Transverse colon (tissue), 4 donors: ENCODE data around the gene COTL1. TPM values are rescaled to one million over a fixed set of nuclear protein-coding genes. Genes with fewer than 3 reads are reported as not detected.

Experiments
- DNase-seq: peaks from one replicate; pipeline ENCODE4 v3.0.0-alpha.2; 2019
- H3K27ac ChIP-seq, 4 donors: fragments of 200-600 bp; sonication (generic); 2 replicates each; pipeline ENCODE4 v1.5.1; 2016 to 2018; ENCODE audit warnings: inconsistent platforms in 4 of 4
- H3K27me3 ChIP-seq: fragments of 200-600 bp; sonication (generic); 2 replicates; pipeline ENCODE4 v1.5.1; 2017; ENCODE audit warnings: inconsistent platforms
- H3K36me3 ChIP-seq, 4 donors: fragments of 200-600 bp; sonication (generic); 2 replicates each; pipeline ENCODE4 v1.5.1; 2017 to 2019; ENCODE audit warnings: inconsistent platforms in 4 of 4
- H3K4me1 ChIP-seq, 4 donors: fragments of 200-600 bp; sonication (generic); 2 replicates each; pipeline ENCODE4 v1.5.1; 2017 to 2020; ENCODE audit warnings: inconsistent platforms in 4 of 4
- H3K4me3 ChIP-seq, 4 donors: fragments of 200-600 bp; sonication (generic); 1 replicate in 1 of 4; 2 replicates in 3 of 4; pipeline versions ENCODE4 v1.5.1 to v1.6.1; 2017 to 2019; ENCODE audit warnings: inconsistent platforms in 4 of 4
- H3K9me3 ChIP-seq, 2 donors: fragments of 200-600 bp; sonication (generic); 2 replicates each; pipeline ENCODE4 v1.5.1; 2017 to 2019; ENCODE audit warnings: inconsistent platforms in 2 of 2
- CTCF ChIP-seq, 5 experiments: fragments of 200-600 bp in 3 of 5; fragments of 450-650 bp in 2 of 5; sonication (generic) in 3 of 5; IDR thresholded peaks; 1 replicate in 2 of 5; 2 replicates in 3 of 5; pipeline ENCODE4 v1.5.1; 2016 to 2017; ENCODE audit warnings: antibody characterized with exemption in 5 of 5, inconsistent platforms in 3 of 5, mild to moderate bottlenecking in 2 of 5, moderate library complexity in 1 of 5
- EP300 ChIP-seq: sonication (generic); formaldehyde crosslinking; IDR thresholded peaks from one replicate; pipeline ENCODE4 v1.6.1; 2017; ENCODE audit warnings: antibody characterized with exemption, low read depth
- POLR2A ChIP-seq: fragments of 450-650 bp; IDR thresholded peaks from one replicate; pipeline ENCODE4 v1.6.1; 2016; ENCODE audit warnings: antibody characterized with exemption, mild to moderate bottlenecking, moderate library complexity
- POLR2AphosphoS5 ChIP-seq, 3 donors: sonication (generic); formaldehyde crosslinking; IDR thresholded peaks; one replicate each; pipeline ENCODE4 v1.6.1; 2016; ENCODE audit warnings: antibody characterized with exemption in 3 of 3
- WGBS, 2 donors: methylation state at CpG; one replicate each; pipeline ENCODE4 v1.1.5; 2018; ENCODE audit warnings: low coverage in 1 of 2; 5-methylcytosine and 5-hydroxymethylcytosine counted together
- in situ Hi-C, 4 donors: fragments of 200-750 bp; cut with MboI; loops; one replicate each; pipeline versions ENCODE4 v1.15.0 to v1.15.1; 2017; ENCODE audit warnings: low sequenced_read_pairs in 3 of 4, low pct_ligation_motif_present in 1 of 4, low pct_unique_long_range_greater_than_20kb in 1 of 4
- intact Hi-C: fragments of 100-400 bp; cut with DNase I; formaldehyde crosslinking; loops from one replicate; pipeline ENCODE4 v1.15.1; 2023; ENCODE audit warnings: low total_unique reads
- total RNA-seq, 4 donors: library from RNA; depleted of rRNA; stranded (reverse); fragments of >200 nt; gene quantifications; one replicate each; pipeline ENCODE4 v1.1.0, GENCODE V29; 2016

The COTL1 gene
- total RNA-seq = 10 to 100 TPM; 31.1 to 78.9 (median 47.9) TPM

- in situ Hi-C loops = no loop called here
- peaks cover 3 to 41% (median 29%) of the 10 kb centered on the region in 4 donors for H3K4me1 ChIP-seq
- peak; percentile 97 for DNase-seq
- H3K27ac ChIP-seq = peak within 1 kb of the TSS; percentile 85 to 89 (median 86)
- H3K4me3 ChIP-seq = peak within 1 kb of the TSS; percentile 14 to 94 (median 70)
- H3K36me3 ChIP-seq = no peaks in the 10 kb centered on the region
- intact Hi-C loops = no loop called here
- peak; percentile 45 to 87 (median 67) for TF ChIP-seq POLR2AphosphoS5 (IDR thresholded peaks at IDR 0.05)
- no peak for TF ChIP-seq CTCF (IDR thresholded peaks at IDR 0.05)
- TF ChIP-seq EP300 = no peak
- WGBS, 2 donors = 0 to 1% methylated on average over 5 to 64 of the region's 76 CpGs
- no peaks in the 10 kb centered on the region for H3K27me3 ChIP-seq
- H3K9me3 ChIP-seq = no peaks in the 10 kb centered on the region
Observed at GRCh38 chr16:84617791-84618580, at the start of gene COTL1. Gene COTL1, minus strand, starts transcription at chr16:84618078. Its CDS starts 164 bp downstream, at chr16:84617914.

GRCh38 chr16:84665843-84666242 is 48.0 kb upstream of the COTL1 start:
- Histone ChIP-seq H3K9me3 (no peaks in the 10 kb centered on the region), H3K4me1 (peaks cover 0 to 8% (median 3%) of the 10 kb centered on the region in 4 donors), H3K4me3 (no peak overlapping the region), H3K27me3 (no peaks in the 10 kb centered on the region), H3K27ac (no peak overlapping the region), H3K36me3 (peaks cover 0 to 29% (median 9%) of the 10 kb centered on the region in 4 donors)
- intact Hi-C loops = no loop called here
- TF ChIP-seq POLR2A = no peak
- TF ChIP-seq EP300 = no peak
- TF ChIP-seq CTCF (IDR thresholded peaks at IDR 0.05) = no peak
- TF ChIP-seq POLR2AphosphoS5 (IDR thresholded peaks at IDR 0.05) = no peak
- DNase-seq = no peak
- in situ Hi-C loops = no loop called here
- 0 to 98% methylated on average over 1 to 7 of the region's 7 CpGs for WGBS, 2 donors

GRCh38 chr16:84665359-84665758 is 47.5 kb upstream of the COTL1 start:
- Histone ChIP-seq H3K4me1 (peaks cover 0 to 8% (median 3%) of the 10 kb centered on the region in 4 donors), H3K4me3 (no peak overlapping the region), H3K36me3 (peaks cover 0 to 31% (median 10%) of the 10 kb centered on the region in 4 donors), H3K27me3 (no peaks in the 10 kb centered on the region), H3K27ac (no peak overlapping the region), H3K9me3 (no peaks in the 10 kb centered on the region)
- TF ChIP-seq POLR2AphosphoS5 (IDR thresholded peaks at IDR 0.05) (no peak), CTCF (IDR thresholded peaks at IDR 0.05) (no peak), POLR2A (no peak), EP300 (no peak)
- no peak for DNase-seq
- intact Hi-C loops = no loop called here
- WGBS, 2 donors = 57 to 100% methylated on average over 1 to 2 of the region's 2 CpGs
- in situ Hi-C loops = no loop called here

- Histone ChIP-seq H3K4me1 (peaks cover 0 to 8% (median 3%) of the 10 kb centered on the region in 4 donors), H3K36me3 (peaks cover 0 to 46% (median 18%) of the 10 kb centered on the region in 4 donors), H3K27me3 (no peaks in the 10 kb centered on the region), H3K9me3 (no peaks in the 10 kb centered on the region), H3K4me3 (no peak overlapping the region), H3K27ac (no peak overlapping the region)
- in situ Hi-C loops (no loop called here), intact Hi-C loops (no loop called here)
- 63% methylated on average over 9 of the region's 9 CpGs; no CpG with 5 or more reads in 1 of the 2 donors for WGBS, 2 donors
- TF ChIP-seq CTCF (IDR thresholded peaks at IDR 0.05) = no peak
- no peak for DNase-seq
Observed at GRCh38 chr16:84663433-84664101, 45.7 kb upstream of the COTL1 start.
